GM23338 (cell line): Measurements from ENCODE around the gene BCKDHA. TPM values are rescaled to one million over a fixed set of nuclear protein-coding genes. Genes with fewer than 3 reads are reported as not detected.

ENCODE experiments used
- ATAC-seq: fragments of 200-7000 bp; cut with Tn5 transposase; 3 replicates; pipeline ENCODE4 v1.9.1; 2020
- DNase-seq: peaks from one replicate; pipeline ENCODE4 v3.0.0-alpha.2; 2015; ENCODE audit warnings: low spot score
- H2AFZ ChIP-seq: fragments of 200-600 bp; sonication (generic); 2 replicates; pipeline ENCODE4 v1.8.0; 2016; ENCODE audit warnings: antibody characterized with exemption, mild to moderate bottlenecking, moderate library complexity
- H3F3A ChIP-seq: fragments of 200-600 bp; sonication (generic); replicated peaks from 2 replicates; pipeline ENCODE4 v1.8.0; 2017; ENCODE audit warnings: antibody characterized with exemption, mixed run types, low read depth
- H3K27ac ChIP-seq: fragments of 200-600 bp; sonication (generic); 2 replicates; pipeline ENCODE4 v1.6.1; 2016; ENCODE audit warnings: low read depth
- H3K27me3 ChIP-seq: fragments of 200-600 bp; sonication (generic); 2 replicates; pipeline ENCODE4 v1.8.0; 2016; ENCODE audit warnings: mild to moderate bottlenecking, mixed run types, moderate library complexity; ENCODE audit not compliant: insufficient read depth
- H3K36me3 ChIP-seq: fragments of 200-600 bp; sonication (generic); 2 replicates; pipeline ENCODE4 v1.8.0; 2016; ENCODE audit warnings: mild to moderate bottlenecking; ENCODE audit not compliant: insufficient read depth
- H3K4me1 ChIP-seq: fragments of 200-600 bp; sonication (generic); 2 replicates; pipeline ENCODE4 v1.8.0; 2016; ENCODE audit warnings: mild to moderate bottlenecking, moderate library complexity; ENCODE audit not compliant: insufficient read depth
- H3K4me2 ChIP-seq: fragments of 200-600 bp; sonication (generic); 2 replicates; pipeline ENCODE4 v1.7.1; 2017; ENCODE audit warnings: mixed run types
- H3K4me3 ChIP-seq: fragments of 200-600 bp; sonication (generic); 2 replicates; pipeline ENCODE4 v1.6.1; 2016; ENCODE audit warnings: mixed run types
- H3K79me2 ChIP-seq: fragments of 200-600 bp; sonication (generic); replicated peaks from 2 replicates; pipeline ENCODE4 v1.8.0; 2017; ENCODE audit warnings: mild to moderate bottlenecking; ENCODE audit not compliant: insufficient read depth
- H3K9me2 ChIP-seq: fragments of 200-600 bp; sonication (generic); 2 replicates; pipeline ENCODE4 v1.8.0; 2017; ENCODE audit not compliant: insufficient read depth
- H4K20me1 ChIP-seq: fragments of 200-600 bp; sonication (generic); replicated peaks from 2 replicates; pipeline ENCODE4 v1.8.0; 2017; ENCODE audit warnings: mild to moderate bottlenecking; ENCODE audit not compliant: insufficient read depth
- H3K27ac Mint-ChIP-seq: 2 replicates; pipeline ENCODE4 v1.8.0; 2020; ENCODE audit warnings: inconsistent platforms, mild to moderate bottlenecking, moderate library complexity, mixed read lengths
- H3K27me3 Mint-ChIP-seq: 3 replicates; pipeline ENCODE4 v1.8.0; 2022; ENCODE audit warnings: low read depth, mild to moderate bottlenecking, moderate library complexity, mixed read lengths, inconsistent platforms; ENCODE audit not compliant: insufficient read depth, poor library complexity
- H3K36me3 Mint-ChIP-seq: 3 replicates; pipeline ENCODE4 v1.8.0; 2021; ENCODE audit warnings: low read depth, mild to moderate bottlenecking, inconsistent platforms, moderate library complexity, mixed read lengths
- H3K4me1 Mint-ChIP-seq: 3 replicates; pipeline ENCODE4 v1.8.0; 2020; ENCODE audit warnings: mild to moderate bottlenecking, inconsistent platforms, mixed read lengths
- H3K4me3 Mint-ChIP-seq: 3 replicates; pipeline ENCODE4 v1.8.0; 2021; ENCODE audit warnings: moderate library complexity, mild to moderate bottlenecking, inconsistent platforms, mixed read lengths
- H3K9me3 Mint-ChIP-seq: 3 replicates; pipeline ENCODE4 v1.8.0; 2020; ENCODE audit warnings: moderate library complexity, mild to moderate bottlenecking, inconsistent platforms, mixed read lengths
- CREB1 ChIP-seq: fragments of 250-450 bp; sonication (Bioruptor Pico); IDR thresholded peaks from 2 replicates; pipeline ENCODE4 v1.5.0; 2020; ENCODE audit warnings: low read depth, mild to moderate bottlenecking, moderate library complexity
- EZH2 ChIP-seq: fragments of 200-600 bp; sonication (generic); IDR thresholded peaks from one replicate; pipeline ENCODE4 v1.8.0; 2017; ENCODE audit warnings: antibody characterized with exemption, mild to moderate bottlenecking, low read depth; ENCODE audit not compliant: unreplicated experiment
- JUNB ChIP-seq: IDR thresholded peaks from one replicate; pipeline ENCODE4 v1.6.1; 2016; ENCODE audit warnings: antibody characterized with exemption; ENCODE audit not compliant: unreplicated experiment
- NANOG ChIP-seq: IDR thresholded peaks from 2 replicates; pipeline ENCODE4 v1.6.1; 2016; ENCODE audit warnings: antibody characterized with exemption, borderline replicate concordance
- POLR2AphosphoS5 ChIP-seq: IDR thresholded peaks from 2 replicates; pipeline ENCODE4 v1.6.1; 2016; ENCODE audit warnings: antibody characterized with exemption, low read depth
- STAT1 ChIP-seq: IDR thresholded peaks from one replicate; pipeline ENCODE4 v1.6.1; 2016; ENCODE audit warnings: antibody characterized with exemption; ENCODE audit not compliant: unreplicated experiment
- ZNF331 ChIP-seq: fragments of 250-450 bp; sonication (Bioruptor Pico); IDR thresholded peaks from 2 replicates; pipeline ENCODE4 v1.5.0; 2020; ENCODE audit warnings: low read depth, mild to moderate bottlenecking, moderate library complexity
- polyA plus RNA-seq: library from polyadenylated mRNA; unstranded; fragments of >200 nt; fragmentation: Nextera tagmentation; extraction: Ambion mirVana; gene quantifications from 2 replicates; pipeline ENCODE4 v1.2.1, GENCODE V29; 2016
- total RNA-seq: library from RNA; depleted of rRNA; stranded (reverse); fragments of >200 nt; shearing (Covaris generic); gene quantifications from 2 replicates; pipeline ENCODE4 v1.2.3, GENCODE V29; 2014
- TF ChIP-seq, protein P1 (sequence below), 2 experiments: fragments of 200-600 bp in 1 of 2; sonication (generic) in 1 of 2; conservative IDR thresholded peaks; 2 replicates each; pipeline versions ENCODE4 v1.5.1 to v1.6.1; 2016 to 2017; ENCODE audit warnings: antibody characterized with exemption in 2 of 2, low read depth in 2 of 2, mild to moderate bottlenecking in 2 of 2, moderate library complexity in 1 of 2
- TF ChIP-seq, protein P2 (sequence below): IDR thresholded peaks from one replicate; pipeline ENCODE4 v1.6.1; 2018; ENCODE audit warnings: antibody characterized with exemption; ENCODE audit not compliant: unreplicated experiment

The BCKDHA gene
- total and polyA plus RNA-seq, 2 experiments from 2014 or later: 15.0 to 42.4 TPM

DNA sequence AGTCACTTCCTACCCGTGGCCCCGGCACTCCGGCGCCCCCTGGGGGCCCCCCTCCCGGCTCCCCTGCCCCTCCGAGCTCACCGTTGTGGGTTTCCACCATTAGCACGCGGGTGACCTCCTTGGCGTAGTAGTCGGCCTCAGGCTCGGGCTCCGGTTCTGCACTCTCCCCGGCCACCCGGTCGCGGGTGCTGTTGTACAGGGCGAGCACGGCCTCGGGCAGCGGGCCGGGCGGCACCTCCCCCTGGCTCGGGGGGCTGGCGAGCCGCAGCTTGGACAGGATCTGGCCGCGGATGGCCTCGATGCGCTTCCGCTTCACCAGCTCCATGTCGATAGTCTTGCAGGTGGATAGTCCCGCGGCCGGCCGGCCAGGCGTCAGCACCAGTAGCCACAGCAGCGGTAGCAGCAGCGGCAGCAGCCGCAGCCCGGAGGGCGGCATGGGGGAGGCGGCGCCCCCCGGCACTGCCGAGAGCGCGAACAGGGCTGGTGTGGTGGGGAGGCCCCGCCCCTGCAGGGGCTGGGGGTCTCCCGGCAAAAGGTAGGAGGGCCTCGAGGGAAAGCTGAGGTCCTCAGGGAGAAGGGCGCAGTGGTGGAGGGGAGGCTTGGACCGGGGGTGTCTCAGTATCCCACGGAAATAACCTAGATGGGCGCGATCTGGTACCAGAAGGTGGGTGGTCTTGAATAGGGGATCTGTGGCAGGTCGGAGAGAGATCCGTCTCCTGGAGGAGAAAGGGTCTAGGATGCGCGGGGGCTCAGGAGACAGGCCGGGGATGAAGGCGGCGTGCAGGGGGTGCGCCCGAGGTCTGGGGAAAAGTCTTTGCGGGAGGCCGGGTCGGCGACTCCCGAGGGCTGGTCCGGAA, 44.8 kb upstream of the BCKDHA start:
- Histone ChIP-seq H3K4me3 (peak overlapping the region; percentile 91), H3K4me1 (peaks cover 12% of the 10 kb centered on the region; the same call in 1 of the 2 replicates), H3K4me2 (peak overlapping the region; percentile 98), H3K36me3 (no peaks in the 10 kb centered on the region), H3F3A (peaks cover 6% of the 10 kb centered on the region; the same call in 1 of the 2 replicates), H4K20me1 (0 out of 2 replicates have a peak, but pooled peaks cover 3% of the 10 kb centered on the region), H2AFZ (peak overlapping the region; percentile 96), H3K79me2 (no peaks in the 10 kb centered on the region), H3K27ac (no peak overlapping the region), H3K27me3 (peaks cover 42% of the 10 kb centered on the region), H3K9me2 (no peaks in the 10 kb centered on the region)
- H3K36me3 Mint-ChIP-seq: peaks cover 2% of the 10 kb centered on the region; the same call in 2 of the 3 replicates
- H3K4me1 Mint-ChIP-seq: peaks cover 19% of the 10 kb centered on the region
- DNase-seq (peak; percentile 78), ATAC-seq (peak; percentile 32)
- no peak for TF ChIP-seq EZH2
- TF ChIP-seq, protein P1, sequence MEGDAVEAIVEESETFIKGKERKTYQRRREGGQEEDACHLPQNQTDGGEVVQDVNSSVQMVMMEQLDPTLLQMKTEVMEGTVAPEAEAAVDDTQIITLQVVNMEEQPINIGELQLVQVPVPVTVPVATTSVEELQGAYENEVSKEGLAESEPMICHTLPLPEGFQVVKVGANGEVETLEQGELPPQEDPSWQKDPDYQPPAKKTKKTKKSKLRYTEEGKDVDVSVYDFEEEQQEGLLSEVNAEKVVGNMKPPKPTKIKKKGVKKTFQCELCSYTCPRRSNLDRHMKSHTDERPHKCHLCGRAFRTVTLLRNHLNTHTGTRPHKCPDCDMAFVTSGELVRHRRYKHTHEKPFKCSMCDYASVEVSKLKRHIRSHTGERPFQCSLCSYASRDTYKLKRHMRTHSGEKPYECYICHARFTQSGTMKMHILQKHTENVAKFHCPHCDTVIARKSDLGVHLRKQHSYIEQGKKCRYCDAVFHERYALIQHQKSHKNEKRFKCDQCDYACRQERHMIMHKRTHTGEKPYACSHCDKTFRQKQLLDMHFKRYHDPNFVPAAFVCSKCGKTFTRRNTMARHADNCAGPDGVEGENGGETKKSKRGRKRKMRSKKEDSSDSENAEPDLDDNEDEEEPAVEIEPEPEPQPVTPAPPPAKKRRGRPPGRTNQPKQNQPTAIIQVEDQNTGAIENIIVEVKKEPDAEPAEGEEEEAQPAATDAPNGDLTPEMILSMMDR (conservative IDR thresholded peaks at IDR 0.05; ENCODE audit: low read depth in 2 of 2): peak; percentile 53 to 55
- no peaks in the 10 kb centered on the region; the same call in 2 of the 3 replicates for H3K9me3 Mint-ChIP-seq
- no peak overlapping the region; the same call in 1 of the 2 replicates for H3K27ac Mint-ChIP-seq
- peak overlapping the region; percentile 87 for H3K4me3 Mint-ChIP-seq
- H3K27me3 Mint-ChIP-seq: peaks cover 64% of the 10 kb centered on the region

DNA sequence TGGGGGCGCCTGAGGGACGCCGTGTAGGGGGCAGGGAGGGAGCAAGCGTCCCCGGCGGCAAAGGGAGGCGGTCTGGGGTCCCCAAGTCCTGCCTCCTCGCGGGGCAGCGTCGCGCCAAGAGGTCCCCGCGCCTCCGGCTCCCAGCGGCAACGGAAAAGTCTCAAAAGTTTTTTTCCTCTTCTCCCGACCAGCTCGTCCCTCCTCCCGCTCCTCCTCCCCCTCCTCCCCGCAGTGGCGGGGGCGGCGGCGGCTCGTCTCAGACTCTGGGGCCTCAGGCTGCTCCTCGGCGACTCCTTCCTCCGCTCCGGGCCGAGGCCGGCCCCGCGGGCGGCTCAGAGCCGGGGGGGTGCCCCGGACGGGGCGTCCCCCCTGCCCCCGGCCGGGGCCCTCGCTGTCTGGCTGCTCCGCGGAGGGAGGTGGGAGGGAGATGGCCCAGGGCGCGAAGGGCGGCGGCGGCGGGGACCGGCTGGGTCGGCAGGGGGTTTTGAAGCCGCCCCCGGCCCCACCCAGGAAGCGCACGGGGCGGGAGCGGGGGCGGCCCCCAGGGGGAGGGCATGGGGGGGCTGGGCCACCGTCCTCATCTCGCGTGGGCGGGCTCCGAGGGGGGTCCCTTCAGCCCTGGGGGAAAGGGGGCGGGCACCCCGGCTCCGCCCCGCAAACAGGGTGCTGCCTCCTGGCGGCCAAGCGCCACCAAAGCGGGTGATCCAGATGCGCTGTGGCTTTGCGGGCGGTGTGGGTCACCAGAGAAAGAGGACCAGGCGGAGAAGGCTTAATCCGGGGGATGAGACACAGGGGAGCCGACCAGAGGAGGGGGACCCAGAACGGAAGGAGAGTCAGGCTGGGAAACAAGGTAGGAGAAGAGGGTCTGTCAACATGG, 43.9 kb upstream of the BCKDHA start, which contains the start of gene TGFB1:
TSS of gene TGFB1 (minus strand) at position 457 of the 877 bp plus-strand sequence. CDS start 878 bp downstream, outside the sequence.
- no peak within 1 kb of the TSS for H3K27ac ChIP-seq
- 0 out of 2 replicates have a peak, but pooled peaks cover 3% of the 10 kb centered on the region for H4K20me1 ChIP-seq
- H3F3A ChIP-seq: peaks cover 6% of the 10 kb centered on the region; the same call in 1 of the 2 replicates
- DNase-seq: peak; percentile 86
- no peaks in the 10 kb centered on the region for H3K79me2 ChIP-seq
- peak within 1 kb of the TSS; percentile 91 for H3K4me3 ChIP-seq
- H3K4me1 ChIP-seq: peaks cover 12% of the 10 kb centered on the region; the same call in 1 of the 2 replicates
- H3K9me3 Mint-ChIP-seq: no peaks in the 10 kb centered on the region; the same call in 2 of the 3 replicates
- no peaks in the 10 kb centered on the region; the same call in 2 of the 3 replicates for H3K36me3 Mint-ChIP-seq
- H3K36me3 ChIP-seq: no peaks in the 10 kb centered on the region
- peak within 1 kb of the TSS; percentile 87 for H3K4me3 Mint-ChIP-seq
- peaks cover 42% of the 10 kb centered on the region for H3K27me3 ChIP-seq
- peak within 1 kb of the TSS; percentile 98 for H3K4me2 ChIP-seq
- H2AFZ ChIP-seq: peak within 1 kb of the TSS; percentile 96
- peaks cover 64% of the 10 kb centered on the region for H3K27me3 Mint-ChIP-seq
- H3K27ac Mint-ChIP-seq: no peak within 1 kb of the TSS; the same call in 1 of the 2 replicates
- peaks cover 19% of the 10 kb centered on the region for H3K4me1 Mint-ChIP-seq
- TF ChIP-seq, protein P2, sequence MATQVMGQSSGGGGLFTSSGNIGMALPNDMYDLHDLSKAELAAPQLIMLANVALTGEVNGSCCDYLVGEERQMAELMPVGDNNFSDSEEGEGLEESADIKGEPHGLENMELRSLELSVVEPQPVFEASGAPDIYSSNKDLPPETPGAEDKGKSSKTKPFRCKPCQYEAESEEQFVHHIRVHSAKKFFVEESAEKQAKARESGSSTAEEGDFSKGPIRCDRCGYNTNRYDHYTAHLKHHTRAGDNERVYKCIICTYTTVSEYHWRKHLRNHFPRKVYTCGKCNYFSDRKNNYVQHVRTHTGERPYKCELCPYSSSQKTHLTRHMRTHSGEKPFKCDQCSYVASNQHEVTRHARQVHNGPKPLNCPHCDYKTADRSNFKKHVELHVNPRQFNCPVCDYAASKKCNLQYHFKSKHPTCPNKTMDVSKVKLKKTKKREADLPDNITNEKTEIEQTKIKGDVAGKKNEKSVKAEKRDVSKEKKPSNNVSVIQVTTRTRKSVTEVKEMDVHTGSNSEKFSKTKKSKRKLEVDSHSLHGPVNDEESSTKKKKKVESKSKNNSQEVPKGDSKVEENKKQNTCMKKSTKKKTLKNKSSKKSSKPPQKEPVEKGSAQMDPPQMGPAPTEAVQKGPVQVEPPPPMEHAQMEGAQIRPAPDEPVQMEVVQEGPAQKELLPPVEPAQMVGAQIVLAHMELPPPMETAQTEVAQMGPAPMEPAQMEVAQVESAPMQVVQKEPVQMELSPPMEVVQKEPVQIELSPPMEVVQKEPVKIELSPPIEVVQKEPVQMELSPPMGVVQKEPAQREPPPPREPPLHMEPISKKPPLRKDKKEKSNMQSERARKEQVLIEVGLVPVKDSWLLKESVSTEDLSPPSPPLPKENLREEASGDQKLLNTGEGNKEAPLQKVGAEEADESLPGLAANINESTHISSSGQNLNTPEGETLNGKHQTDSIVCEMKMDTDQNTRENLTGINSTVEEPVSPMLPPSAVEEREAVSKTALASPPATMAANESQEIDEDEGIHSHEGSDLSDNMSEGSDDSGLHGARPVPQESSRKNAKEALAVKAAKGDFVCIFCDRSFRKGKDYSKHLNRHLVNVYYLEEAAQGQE: no peak
- TF ChIP-seq, protein P1 (conservative IDR thresholded peaks at IDR 0.05; ENCODE audit: low read depth in 2 of 2): peak; percentile 73 to 84
- TF ChIP-seq POLR2AphosphoS5 (no peak), NANOG (no peak), STAT1 (no peak), ZNF331 (CRISPR knock-in tag) (no peak), JUNB (no peak), EZH2 (no peak), CREB1 (CRISPR knock-in tag) (no peak)
- ATAC-seq: peak; percentile 57
- H3K9me2 ChIP-seq: no peaks in the 10 kb centered on the region
